GM18498 (cell line): ENCODE data around the gene CABLES1.
"Not testable (repeated sequence)": the region's sequence is repeated elsewhere in the genome, so short reads cannot be mapped to it uniquely, and the experiment has no call there.

Experiments used
- ATAC-seq: cut with Tn5 transposase; IDR thresholded peaks from one replicate; pipeline ENCODE4 v1.9.1; 2021; ENCODE audit warnings: mild to moderate bottlenecking, moderate library complexity; ENCODE audit not compliant: unreplicated experiment

Gene CABLES1

DNA sequence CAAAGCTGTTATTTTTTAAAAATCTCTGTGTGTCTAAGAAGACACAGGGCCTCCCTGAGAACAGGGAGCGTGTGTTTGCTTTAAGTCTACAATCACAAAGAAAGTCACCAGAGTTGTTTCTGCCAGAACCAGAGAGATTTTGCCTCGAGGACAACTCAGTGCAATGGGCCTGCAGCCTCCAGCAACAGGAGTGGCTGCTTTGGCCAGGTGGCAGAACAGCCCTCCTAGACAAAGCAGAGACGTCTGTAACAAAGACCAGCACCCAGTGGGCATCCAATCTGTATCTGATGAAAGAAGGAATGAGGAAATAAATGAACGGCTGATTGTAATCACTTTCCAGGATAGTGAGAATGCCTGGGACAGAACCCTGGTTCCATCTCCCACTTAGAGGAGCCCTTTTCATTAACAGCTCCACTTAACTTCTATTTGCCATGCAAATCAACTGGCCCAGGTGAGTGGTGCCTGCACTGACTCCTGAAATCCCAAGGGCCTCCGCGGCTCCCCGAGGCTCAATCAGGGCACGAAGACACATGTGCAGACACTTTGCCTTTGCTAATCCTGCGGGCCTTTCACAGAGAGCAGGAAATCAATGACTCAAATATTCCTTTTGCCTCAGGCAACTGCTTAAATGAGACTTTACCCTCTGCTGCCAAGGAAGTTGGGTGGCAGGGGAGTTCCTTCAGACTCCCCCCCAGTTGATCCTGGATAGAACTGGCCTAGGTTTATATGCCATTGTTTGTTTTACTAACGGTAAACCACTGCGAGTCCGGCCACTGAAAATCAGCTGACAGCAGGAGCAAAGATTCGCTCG is 146.5 kb downstream of the CABLES1 start:
- ATAC-seq: no peak

DNA sequence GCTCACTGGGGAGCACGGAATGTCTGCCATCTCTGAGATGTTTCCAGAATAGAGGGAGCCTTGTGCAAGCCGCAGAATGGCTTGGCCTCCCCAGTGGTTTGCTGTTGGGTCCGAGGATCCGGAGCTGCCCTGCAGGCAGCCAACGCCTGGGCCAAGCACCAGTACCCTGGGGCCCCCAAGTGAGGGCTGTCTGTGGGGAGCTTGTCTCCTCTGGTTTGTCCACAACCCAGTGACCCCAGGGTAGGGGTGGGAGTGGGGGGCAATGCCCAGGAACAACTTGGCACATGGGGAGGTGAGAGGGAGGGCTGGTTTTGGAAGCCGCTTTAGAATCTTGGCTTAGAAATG is 147.1 kb downstream of the CABLES1 start:
- ATAC-seq: no peak

DNA sequence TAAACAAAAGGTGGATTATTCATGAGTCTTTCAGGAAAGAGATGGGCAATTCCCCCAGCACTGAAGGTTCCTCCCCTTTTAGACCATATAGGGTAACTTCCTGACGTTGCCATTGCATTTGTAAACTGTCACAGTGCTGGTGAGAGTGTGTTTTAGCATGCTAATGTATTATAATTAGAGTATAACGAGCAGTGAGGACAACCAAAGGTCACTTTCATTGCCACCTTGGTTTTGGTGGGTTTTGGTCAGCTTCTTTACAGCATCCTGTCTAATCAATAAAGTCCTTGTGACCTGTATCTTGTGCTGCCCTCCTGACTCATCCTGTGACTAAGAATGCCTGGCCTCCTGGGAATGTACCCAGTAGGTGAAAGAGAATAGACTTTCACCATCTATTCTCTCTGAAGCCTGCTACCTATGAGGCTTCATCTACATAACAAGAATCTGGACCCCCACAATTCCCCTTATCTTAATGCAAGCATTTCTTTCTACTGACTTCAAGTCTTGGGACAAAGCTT is 148.7 kb downstream of the CABLES1 start:
- ATAC-seq: peak; percentile 89

DNA sequence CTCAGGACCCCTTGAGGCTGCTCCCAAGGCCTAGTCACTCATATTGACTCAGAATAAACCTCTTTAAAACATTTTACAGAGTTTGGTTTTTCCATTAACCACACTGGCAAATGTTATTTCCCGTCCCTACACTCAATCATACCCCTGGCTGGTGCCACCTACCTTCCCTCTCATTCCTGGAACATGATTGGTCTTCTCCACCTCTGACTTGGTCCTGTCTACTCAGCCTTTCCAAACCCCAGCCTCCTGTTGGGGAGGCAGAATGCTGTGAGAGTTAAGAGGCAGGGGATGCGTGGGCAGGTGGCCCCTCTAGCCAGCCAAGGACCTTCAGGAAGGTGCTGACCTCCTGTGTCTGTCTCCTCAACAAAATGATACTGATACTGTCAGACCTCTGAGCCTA is 149.3 kb downstream of the CABLES1 start:
- ATAC-seq: no peak

DNA sequence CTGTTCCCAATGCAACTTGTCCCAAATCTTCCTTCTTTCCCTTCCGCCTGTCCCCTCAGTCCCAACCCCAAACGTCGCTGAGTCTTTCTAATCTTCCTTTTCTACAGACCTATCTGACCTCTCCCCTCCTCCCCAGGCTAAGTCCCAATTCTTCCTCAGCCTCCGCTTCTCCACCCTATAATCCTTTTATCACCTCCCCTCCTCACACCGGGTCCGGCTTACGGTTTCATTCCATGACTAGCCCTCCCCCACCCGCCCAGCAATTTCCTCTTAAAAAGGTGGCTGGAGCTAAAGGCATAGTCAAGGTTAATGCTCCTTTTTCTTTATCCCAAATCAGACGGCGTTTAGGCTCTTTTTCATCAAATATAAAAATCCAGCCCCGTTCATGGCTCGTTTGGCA is 150.3 kb downstream of the CABLES1 start:
- ATAC-seq: not testable (repeated sequence)

DNA sequence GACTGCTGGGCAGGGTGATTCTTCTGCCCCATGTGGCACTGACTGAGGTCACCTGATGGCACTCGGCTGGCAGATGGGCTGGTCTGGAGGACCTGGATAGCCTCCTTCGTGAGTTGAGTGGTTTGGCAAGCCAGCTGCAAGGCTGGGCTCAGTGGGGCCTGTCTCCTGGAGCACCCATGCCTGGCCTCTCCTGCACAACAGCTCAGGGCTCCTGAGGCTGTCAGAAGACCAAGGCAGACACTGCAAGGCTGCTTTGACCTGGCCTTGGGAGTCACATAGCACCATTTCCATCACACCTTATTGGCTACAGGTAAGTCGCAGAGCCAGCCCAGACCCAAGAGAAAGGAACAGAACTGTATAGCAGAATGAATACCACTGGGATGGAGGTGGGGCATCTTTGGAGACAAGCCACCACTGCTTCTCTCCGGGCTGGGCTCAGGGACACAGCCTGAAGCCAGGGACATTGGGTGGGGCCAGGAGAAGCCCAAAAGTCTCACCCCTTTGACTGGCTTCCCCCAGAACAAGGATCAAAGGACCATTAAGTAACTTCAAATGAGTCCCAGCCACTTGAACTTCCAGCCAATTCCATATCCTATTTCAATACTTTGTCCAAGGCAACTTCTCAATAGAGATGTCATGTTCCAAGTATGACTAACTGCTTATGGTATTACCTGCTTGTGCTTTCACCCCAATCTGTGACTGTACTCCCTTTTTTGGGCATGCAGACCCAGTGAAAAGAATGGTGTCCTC is 156.3 kb downstream of the CABLES1 start:
- no peak for ATAC-seq

DNA sequence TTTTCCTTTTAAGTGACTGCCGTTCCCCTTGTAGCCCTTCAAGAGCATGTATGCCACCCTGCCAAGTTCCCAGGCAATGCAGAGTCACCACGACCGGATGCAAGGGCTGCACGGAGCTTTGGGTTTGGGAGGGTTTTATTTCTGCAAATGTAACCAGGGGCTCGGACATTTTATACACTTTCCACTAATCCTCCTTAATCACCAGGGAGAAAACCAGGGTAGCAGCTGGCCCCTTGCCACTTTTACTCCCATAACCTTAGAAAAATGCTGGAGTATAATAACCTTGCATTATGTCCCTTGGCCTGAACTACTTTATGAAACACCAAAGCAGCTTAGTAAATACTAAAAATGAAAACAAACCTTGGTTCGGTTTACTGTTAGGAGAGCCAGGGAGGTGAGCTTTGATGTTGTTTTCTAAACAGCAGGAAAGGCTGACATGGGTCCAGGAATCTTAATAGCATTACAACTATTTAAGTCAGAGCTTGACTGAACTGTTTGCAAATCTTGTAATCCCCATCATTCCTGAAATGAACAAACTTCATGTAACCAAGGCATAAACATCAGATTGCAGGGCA is 165.0 kb downstream of the CABLES1 start:
- no peak for ATAC-seq

DNA sequence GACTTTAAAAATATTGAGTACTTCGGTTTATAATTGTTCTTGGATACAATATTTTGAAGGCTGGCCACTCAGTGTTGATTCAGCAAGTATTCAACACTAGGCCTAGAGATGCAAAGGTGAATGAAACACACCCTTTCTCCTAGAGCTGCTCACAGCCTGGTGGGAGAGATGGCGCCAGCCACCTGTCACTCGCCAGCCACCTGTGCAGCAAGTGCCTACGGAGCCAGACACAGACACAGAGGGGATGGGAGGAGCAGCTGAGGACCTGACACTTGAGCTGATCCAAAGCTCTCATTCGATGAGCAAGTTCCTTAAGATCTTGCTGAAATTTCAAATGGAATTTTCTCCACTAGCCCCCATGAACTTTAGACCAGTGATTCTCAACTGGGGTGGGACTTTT is 166.7 kb downstream of the CABLES1 start:
- ATAC-seq: no peak

DNA sequence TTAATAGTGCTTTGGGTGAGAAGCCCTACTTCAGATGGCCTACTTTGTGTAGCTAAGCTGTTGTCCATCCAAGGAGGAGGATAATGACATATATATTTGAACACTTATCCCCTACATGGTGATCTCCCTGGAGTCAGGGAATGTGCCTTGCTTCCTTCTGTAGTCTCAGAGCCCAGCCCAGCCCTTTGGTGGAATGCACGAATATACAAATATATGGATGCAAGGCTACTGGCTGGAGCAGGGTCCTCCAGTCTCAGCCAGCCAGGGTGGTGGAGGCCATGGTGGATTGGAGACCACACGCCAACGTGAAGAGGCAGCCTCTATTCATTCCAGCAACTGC is 167.2 kb downstream of the CABLES1 start:
- no peak for ATAC-seq

DNA sequence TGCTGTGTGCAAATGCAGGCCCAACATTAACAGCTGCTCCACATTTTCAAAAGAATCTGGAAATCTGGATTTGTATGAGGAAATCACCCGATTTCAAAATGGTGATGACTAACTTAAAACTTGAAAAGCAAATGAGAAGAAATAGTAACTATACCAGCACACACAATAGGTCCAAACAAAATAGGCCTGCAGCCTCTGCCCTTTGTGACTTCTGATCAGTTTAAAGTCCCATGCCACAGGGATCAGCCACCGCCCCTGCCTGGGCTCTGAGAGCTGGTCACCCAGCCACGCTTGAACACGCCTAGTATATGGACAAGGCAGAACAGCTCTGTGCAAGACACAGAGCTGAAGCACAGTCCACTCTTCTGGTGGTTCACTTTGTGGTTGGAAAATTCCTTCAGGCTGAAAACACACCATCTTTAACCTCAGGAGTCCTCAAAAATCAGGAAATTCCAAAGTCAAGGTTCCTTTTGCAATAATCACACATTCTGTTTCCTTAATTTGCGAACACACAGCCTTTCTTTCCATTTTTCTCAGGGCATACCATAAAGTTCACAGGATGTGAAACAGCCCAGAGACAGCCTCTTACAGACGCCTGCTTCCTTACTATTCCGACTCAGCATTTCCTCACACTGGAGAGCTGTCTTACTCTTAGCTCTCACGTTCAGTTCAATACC is 167.7 kb downstream of the CABLES1 start:
- no peak for ATAC-seq

DNA sequence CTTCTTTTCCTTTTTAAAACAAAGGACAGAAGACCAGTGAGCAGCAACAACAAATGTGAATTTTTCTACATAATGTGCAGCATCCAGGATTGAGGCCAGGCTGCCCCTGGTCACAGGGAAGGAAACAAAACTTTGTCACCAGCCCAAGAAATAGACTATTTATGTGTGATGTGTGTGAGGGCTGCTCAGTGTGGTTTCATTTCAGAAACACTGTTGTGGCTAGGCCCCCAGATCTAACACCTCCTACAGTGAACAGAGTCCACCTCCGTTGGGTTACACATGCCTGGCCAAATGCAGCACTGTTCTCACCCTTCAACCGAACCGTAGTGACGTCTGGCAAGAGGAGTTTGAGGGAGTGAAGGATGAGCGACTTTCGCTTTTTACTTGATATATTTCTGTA is 171.5 kb downstream of the CABLES1 start:
- ATAC-seq: peak; percentile 92

DNA sequence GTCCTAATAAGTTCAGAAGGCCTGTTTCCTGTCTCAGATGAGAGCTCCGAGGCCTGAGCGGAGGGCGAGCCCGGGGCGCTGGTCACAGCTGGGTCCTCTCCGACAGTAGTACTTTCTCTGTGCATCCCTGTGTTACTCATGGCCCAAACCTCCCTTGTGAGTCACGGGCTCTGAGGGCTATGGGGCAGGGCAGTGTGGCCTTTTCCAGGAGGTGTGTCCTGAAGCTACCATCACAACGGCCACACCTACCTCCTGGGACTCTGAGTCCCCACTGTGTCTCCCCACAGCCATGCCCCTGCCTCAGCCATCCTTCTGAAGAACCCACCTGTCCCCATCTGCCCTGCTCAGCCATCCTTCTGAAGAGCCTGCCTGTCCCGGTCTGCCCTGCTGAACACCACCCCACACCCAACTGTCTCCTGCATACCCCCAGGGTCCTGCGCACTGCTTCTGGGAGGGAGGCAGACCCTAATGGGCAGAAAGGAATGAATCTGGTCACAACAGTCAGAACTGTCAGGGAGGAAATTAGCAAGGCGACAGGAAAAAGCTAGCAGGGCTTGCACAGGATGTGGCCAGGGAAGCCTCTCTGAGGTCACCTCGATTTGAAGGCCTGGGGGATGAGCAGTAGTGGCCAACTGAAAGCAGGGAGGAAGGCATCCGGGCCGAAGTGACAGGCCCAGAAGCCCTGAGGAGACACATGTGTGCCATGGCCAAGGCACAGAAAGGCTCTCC is 172.4 kb downstream of the CABLES1 start:
- ATAC-seq: no peak
